GM21717 (cell line): ENCODE measurements around the gene MICU1.
"Not testable (repeated sequence)": the region's sequence is repeated elsewhere in the genome, so short reads cannot be mapped to it uniquely, and the experiment has no call there.

Experiments
- ATAC-seq: cut with Tn5 transposase; IDR thresholded peaks from one replicate; pipeline ENCODE4 v1.9.1; 2021; ENCODE audit warnings: mild to moderate bottlenecking, moderate library complexity; ENCODE audit not compliant: unreplicated experiment

MICU1 gene

DNA sequence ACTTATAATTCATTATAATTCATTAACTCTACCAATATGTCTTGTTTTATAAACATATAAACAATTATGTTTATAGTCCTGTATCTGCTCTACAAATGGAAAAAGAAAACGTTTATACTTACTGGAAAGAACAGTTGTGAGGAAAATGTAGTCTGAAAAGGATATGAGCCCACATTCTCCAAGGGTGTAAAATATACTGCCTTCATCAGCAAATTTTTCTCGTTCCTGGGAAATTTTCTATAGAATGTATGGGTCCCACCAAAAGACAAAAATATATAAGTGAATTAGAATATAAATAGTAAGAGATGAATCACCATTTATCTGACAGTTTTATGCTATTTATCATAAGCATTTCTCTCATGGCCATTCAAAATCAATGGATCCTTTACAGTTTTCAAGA lies 117.8 kb downstream of the MICU1 start:
- no peak for ATAC-seq

DNA sequence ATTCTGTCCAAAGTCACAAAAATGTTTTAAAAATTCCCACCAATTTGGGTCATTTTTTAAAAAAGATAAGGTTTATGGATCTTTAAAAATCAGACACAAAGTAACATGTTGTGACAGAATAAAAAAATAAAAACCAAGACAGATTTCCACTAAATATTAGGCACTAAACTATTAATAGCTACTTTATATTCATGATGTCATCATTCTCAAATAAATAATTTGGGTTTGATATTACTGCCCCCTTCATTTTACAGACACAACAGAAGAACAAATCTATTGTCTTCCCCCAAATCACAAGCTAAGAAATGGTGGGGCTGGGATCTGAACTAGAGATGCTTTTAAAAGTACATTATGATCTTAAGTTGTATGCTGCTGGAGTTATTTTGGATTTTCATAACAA lies 119.4 kb downstream of the MICU1 start:
- no peak for ATAC-seq

DNA sequence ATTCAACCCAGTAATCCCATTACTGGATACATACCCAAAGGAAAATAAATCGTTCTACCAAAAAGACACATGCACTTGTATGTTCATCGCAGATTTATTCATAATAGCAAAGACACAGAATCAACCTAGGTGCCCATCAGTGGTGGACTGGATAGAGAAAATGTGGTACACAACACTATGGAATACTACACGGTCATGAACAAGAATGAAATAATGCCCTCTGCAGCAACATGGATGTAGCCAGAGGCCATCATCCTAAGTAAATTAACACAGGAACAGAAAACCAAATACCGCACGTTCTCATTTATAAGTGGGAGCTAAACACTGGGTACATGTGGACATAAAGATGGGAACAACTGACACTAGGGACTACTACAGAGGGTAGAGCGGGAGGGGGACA lies 120.4 kb downstream of the MICU1 start:
- ATAC-seq, result no peak

DNA sequence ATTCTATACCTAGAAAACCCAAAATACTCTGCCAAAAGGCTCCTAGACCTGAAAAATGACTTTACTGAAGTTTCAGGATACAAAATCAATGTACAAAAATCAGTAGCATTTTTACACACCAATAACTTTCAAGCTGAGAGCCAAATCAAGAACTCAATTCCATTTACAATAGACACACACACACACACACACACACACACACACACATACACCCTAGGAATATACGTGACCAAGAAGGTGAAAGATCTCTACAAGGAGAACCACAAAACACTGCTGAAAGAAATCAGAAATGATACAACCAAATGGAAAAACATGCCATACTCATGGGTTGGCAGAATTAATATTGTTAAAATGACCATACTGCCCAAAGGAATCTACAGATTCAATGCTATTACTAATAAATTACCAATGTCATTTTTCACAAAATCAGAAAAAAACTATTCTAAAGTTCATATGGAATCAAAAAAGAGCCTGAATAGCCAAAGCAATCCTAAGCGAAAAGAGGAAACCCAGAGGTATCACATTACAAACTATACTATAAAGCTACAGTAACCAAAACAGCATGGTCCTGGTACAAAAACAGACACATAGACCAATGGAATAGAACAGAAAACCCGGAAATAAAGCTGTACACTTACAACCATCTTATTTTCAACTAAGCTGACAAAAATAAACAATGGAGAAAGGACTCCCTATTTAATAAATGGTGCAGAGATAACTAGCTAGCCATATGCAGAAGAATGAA lies 122.0 kb downstream of the MICU1 start:
- ATAC-seq, result no peak

DNA sequence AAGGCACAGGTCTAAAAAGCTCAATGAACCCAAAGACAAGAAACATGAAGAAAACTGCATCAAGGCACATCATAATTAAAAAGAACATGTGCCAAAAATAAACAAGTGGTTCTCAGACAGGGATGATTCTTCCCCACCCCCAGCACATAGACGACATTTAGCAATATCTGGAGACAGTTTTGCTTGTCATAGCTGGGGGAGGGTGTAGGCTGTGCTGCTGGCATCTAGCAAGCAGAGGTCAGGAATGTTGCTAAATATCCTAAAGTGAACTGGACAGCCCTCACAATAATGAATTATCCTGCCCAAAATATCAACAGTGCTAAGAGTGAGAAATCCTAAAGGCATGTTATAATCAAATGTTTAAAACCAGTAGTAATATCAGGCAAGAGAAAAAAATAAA lies 122.6 kb downstream of the MICU1 start:
- no peak for ATAC-seq

DNA sequence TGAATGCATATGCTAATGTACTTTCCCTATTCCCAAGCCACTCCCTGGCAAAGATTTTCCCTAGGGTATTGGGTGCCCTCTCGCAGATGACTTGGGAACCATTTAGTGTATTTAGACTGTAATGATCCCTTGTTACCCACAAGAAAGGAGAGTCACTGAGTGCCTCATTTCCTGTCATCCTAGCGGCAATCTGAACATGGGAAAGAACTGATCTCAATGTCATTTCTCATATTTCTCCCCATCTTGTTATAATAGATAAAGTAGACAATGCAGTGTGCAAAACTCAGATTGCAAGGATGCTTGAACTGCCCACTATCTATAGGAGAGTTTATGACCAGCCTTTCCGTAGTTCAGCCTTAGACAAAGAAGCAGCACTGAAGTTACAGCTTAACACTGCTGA lies 123.3 kb downstream of the MICU1 start:
- ATAC-seq, result no peak

DNA sequence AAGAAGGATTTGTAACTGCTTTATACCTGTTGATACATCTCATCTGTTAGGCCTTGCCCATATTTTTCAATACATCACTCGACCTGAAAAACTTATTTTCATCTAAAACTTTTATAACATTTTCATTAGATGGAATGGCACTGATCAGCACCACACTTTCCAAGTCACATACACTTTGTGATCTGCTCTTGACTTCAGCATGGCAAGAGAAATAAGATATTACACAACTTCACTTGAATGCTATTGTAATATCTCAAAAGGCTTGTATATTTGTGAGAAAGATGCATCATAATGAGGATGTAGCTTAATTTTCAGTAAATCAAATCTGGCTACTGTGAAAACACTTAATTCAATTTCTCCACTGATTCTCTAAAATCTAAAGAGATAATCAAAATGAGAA lies 126.2 kb downstream of the MICU1 start:
- ATAC-seq, result no peak

DNA sequence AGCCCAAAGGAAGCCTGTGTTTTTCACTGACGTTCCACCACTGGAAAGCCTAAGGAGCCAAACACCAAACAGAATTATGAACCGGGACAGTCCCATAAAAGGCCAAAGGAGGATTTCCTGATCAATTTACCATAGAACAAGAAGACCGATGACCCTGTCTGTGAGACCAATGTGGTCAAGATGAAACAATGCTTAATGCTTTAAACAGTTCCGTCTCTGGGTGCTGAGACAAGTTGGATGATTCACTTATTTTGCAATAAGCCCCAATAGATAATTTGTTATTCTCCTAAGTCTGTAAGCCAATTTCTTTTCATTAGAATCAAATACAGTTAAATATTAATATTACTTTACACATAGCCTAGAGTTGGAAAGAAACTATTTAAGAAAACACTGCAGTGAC lies 134.9 kb downstream of the MICU1 start:
- ATAC-seq, result no peak

DNA sequence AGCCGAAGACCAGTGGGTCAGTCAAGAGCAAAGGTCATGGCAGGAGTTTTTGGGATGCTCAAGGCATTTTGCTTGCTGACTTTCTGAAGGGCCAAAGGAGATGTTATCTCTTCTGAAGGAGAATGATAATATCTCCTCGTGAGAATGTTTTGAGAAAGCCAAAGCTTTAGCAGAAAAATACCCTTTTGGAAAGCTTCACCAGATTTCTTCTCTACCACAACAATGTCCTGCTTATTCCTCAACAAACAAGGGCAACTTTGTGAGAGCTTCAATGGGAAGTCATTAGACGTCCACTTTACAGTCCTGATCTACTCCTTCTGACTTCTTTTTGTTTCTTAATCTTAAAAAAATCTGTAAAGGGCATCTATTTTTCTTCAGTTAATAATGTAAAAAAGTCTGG lies 138.4 kb downstream of the MICU1 start:
- ATAC-seq, result no peak

DNA sequence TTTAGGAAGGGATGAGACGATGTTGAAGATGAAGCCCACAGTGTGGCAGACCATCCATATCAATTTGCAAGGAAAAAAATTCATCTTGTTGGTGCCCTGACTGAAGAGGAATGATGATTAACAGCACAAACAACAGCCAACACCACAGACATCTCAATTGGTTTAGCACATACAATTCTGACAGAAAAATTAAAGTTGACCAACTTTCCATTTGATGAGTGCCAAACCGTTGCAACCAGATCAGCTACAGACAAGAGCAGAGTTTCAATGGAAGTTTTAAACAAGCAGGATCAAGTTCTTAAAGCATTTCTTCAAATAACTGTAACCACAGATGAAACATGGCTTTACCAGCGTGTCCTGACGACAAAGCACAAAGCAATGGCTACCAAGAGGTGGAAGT lies 138.8 kb downstream of the MICU1 start:
- no peak for ATAC-seq

DNA sequence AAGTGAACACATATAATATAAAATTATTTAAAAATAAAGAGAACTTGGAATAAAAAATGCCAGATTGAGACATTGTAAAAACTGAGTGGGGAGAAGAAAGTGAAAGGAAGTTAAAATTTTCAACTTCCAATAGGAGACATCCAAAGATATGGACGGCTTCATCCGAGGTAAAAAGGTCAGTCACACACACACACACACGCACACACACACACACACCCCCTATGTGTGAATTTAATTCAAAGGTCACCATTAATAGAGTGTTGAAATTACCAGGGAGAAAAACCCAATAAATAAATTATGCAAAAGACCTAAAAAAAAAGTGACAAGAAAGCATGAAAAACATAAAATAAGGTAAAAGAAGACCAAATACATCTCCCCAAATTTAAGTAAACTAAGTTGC lies 140.2 kb downstream of the MICU1 start:
- ATAC-seq, result no peak

DNA sequence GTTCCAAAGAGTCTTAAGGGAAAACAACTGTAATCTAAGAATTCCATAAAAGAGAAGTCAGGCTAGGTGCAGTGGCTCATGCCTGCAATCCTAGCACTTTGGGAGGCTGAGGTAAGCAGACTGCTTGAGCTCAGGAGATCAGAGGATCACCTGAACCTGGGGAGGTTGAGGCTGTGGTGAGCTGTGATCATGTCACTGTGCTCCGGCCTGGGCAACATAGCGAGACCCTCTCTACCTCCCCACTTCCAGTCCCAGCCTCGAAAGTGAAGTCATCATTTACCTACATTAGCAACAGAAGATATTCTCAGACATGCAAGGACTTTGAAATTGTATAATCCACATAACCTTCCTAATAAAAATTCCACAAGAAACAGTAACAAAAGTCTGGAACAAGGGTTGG lies 141.4 kb downstream of the MICU1 start:
- ATAC-seq, result no peak

DNA sequence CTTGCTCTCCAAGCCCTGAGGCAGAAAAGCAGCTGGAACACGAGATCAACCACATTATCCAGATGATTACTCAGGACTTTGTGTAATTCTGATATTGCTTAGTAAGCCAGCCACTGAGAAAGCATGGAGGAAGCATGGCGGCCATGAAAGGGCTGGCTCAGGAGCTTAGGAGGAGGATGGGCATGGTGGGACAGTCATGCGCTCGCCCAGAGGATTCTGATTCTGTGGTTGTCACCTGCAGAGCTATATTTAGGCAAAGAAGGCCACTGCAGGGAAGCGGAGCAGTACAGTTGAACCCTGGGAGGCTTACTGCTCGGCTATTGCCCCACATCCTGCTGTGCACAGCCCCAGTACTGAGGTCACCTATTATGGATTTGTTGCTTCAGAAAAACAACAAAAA lies 142.4 kb downstream of the MICU1 start:
- ATAC-seq, result no peak

DNA sequence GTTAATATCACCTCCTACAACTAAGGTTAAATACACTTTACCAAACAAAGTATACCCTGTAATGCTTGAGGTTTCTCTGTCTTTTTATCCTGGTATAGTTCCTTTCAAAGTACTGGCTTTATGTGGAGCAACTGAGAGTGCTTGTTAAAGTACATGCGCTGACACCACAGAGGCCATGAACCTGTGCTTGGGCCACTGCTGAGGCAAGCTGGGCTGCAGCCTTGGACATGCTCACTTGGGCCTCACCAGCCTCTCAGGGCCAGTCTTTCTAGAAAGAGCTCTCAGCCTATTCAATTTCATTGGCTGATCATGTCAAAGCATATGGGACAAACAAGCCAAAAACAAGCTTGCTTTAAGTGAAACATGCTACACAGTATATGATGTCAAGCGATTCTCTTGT lies 145.0 kb downstream of the MICU1 start:
- ATAC-seq, result no peak

DNA sequence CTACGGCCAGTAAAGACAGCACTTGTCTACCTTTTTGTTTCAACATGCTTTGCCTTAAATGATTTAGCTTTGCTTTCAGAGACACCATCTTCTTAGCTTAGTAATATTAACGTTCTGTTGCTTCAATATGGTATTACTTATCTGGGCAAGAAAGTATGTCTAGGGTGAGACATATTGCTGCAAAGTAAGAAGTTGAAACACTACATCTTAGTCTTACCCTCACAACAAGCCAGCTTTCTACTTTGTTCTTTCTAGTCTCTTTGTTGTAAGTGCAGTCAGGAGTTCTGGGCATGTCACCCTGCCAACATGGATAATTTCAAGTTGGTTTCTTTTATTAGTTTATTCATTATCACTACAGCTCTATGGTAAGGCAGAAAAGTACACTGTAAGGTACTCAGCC lies 148.4 kb downstream of the MICU1 start:
- no peak for ATAC-seq

DNA sequence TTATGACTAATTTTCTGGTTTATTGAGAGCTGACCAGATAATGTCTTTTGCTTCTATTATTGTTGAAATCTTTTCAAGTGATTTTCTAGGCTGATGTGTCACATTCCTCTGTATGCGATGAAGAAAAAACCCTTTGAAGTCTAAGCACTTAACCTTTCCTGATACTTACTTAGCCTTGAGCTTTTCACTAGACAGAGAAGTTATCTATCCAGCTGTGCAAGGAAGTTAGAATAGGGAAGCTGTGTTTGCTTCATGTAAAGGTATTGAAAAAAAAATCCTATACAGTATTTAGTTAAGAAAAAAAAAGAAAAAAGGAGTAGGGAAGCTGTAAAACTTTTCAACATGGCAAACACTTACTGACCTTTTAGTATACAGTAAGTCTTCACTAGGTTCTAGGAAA lies 153.6 kb downstream of the MICU1 start:
- no peak for ATAC-seq

DNA sequence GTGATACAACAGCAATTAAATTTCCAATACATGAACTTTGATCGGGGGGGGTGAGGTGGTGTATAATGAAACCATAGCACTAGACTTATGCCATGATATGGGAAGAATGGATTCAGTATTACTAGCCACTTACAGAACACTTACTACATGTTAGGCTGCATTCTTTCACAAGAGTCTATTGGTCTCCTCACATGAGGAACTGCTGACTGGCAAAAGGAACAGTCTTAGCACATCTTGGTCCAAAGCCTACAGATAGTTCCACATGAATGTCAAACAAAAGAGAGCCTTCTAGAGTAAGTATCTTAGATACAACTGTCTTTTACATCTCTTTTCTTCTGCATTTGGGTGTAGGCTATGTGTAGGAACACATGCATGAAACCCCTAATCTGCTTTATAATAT lies 155.2 kb downstream of the MICU1 start:
- no peak for ATAC-seq

DNA sequence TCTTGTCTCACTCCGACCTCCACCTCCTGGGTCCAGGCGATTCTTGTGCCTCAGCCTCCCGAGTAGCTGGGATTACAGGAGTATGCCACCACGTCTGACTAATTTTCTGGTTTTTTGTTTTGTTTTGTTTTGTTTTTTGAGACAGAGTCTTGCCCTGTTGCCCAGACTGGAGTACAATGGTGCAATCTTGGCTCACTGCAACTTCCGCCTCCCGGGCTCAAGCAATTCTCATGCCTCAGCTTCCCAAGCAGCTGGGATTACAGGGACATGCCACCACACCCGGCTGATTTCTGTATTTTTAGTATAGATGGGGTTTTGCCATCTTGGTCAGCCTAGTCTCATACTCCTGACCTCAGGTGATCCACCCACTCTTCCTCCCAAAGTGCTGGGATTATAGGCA lies 158.8 kb downstream of the MICU1 start:
- not testable (repeated sequence) for ATAC-seq

DNA sequence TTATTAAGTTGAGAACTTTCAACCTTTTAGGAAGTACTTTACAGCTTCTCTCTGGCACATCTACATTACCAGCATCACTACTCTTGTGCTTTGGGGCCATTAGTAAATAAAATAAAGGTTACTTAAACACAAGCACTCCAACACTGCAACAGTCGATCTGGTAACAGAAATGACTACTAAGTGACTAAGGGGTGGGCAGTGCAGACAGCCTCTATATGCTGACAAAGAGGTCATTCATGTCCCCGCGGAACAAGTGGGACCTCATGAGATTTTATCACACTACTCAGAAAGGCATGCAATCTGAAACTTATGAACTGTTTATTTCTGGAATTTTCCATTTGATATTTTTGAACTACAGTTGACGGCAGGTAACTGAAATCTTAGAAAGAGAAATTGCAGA lies 159.9 kb downstream of the MICU1 start:
- ATAC-seq, result no peak

DNA sequence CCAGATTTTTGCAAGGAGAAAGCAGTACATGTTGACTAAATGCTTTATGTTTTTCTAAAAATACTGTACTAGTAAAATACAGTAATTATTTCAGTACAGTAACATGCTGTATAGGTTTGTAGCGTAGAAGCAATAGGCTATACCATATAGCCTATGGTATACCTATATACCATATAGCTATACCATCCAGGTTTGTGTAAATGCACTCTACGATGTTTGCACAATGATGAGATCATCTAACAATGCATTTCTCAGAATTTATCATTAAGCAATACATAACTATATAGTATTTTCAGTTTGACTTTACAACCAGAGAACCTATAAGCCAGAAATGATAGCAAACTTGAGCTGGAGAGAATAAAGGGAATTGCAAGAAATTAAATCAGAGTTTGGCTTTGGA lies 161.4 kb downstream of the MICU1 start:
- ATAC-seq, result no peak

DNA sequence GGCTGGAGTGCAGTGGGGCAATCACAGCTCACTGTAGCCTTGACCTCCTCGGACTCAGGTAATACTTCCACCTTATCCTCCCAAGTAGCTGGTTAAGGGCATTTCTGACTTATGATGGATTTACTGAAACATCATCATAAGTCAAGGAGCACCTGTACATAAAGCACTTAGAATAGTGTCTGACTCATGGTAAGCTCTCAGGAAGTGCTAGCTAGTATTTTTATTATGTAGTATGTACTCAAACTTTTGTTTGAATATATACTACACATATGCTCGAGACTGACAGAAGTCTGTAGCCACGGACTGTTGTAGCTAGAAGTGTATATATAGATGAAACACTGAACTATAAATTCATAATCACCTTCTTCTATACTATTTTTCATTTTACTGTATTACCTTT lies 163.6 kb downstream of the MICU1 start:
- no peak for ATAC-seq

DNA sequence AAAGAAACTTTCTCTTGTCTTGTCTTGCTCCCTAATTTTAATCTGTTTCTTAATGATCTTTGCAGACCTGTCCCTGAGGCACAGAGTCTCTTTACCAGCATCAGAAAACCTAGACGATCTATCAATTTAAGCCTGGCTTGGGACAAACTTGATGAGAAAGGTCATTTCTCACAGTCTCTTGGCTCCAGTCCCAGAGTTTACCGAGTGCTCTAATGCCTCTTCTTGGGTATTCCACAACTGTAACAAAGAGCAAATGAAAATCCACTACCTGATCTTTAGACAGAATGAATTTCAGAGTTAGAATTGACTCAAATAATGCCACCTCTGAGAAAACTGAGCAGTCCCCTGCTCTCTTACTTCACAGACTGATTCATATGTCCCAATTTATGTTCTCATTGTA lies 164.8 kb downstream of the MICU1 start:
- no peak for ATAC-seq

DNA sequence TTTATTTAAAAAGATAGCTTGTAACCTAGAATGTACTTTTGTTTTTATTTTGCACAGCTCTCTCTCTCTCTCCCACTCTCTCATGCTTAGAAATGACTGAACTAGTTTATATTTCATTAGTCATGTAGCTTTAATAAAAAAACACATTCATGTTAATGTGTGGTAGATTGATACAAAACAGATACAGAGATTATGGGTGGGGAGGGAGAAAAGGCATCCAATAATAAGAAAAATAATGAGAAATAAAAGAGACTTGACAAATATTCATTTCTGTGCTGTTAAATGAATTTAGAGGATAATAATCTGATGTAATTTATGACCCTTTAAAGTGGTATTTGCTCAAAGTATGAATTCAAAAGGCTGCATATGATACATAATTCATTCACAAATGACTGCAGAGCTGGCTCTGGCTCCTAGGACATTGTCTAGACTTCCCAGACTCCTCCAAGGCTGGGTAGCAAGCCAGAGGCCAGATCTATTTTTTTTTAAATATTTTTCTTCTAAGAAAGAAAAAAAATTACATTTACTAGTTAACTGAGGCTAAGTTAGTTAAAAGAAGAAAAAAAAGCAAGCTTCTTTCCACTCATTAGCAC lies 165.5 kb downstream of the MICU1 start:
- ATAC-seq, result no peak
